ENCODE results near the gene ITPK1.

GRCh38 chr14:92939699-92940098 lies 176.0 kb downstream of the ITPK1 start:
- TF ChIP-seq EZH2 (IDR thresholded peaks at IDR 0.05; ENCODE audit: insufficient read depth, poor library complexity, severe bottlenecking): no peak
- TF ChIP-seq EZH2phosphoT487 (IDR thresholded peaks at IDR 0.05; ENCODE audit: insufficient read depth, low read depth): no peak

Data from GM23248 (cell line).